ENCODE measurements around the gene CTNNA3.

GRCh38 chr10:66398669-66399068, 1297.3 kb downstream of the CTNNA3 start:
- TF ChIP-seq POLR2AphosphoS5 (IDR thresholded peaks at IDR 0.05): no peak
- no peak for TF ChIP-seq CTCF (IDR thresholded peaks at IDR 0.05 in 8 of 11, conservative IDR thresholded peaks at IDR 0.05 in 3 of 11)
- no peak for TF ChIP-seq POLR2A (IDR thresholded peaks at IDR 0.05)

Measured in spleen (tissue), 7 donors.